Right renal cortex interstitium (tissue), 3 donors: ENCODE data around the gene ARHGAP21. TPM values are rescaled to one million over a fixed set of nuclear protein-coding genes. Genes with fewer than 3 reads are reported as not detected.
"Not testable (repeated sequence)": the region's sequence is repeated elsewhere in the genome, so short reads cannot be mapped to it uniquely, and the experiment has no call there.

Experiments
- DNase-seq, 3 donors: peaks; one replicate each; pipeline ENCODE4 v3.0.0-alpha.2; 2013; ENCODE audit warnings: low read depth in 3 of 3, low spot score in 2 of 3
- polyA plus RNA-seq, 3 donors: library from polyadenylated mRNA; unstranded; fragments of 120-200 nt; gene quantifications; one replicate each; pipeline ENCODE4 v1.2.1, GENCODE V29; 2013; ENCODE audit not compliant: insufficient read length in 3 of 3

ARHGAP21 gene
- polyA plus RNA-seq, 3 donors, result 78.6 to 91.4 (median 85.1) TPM

DNA sequence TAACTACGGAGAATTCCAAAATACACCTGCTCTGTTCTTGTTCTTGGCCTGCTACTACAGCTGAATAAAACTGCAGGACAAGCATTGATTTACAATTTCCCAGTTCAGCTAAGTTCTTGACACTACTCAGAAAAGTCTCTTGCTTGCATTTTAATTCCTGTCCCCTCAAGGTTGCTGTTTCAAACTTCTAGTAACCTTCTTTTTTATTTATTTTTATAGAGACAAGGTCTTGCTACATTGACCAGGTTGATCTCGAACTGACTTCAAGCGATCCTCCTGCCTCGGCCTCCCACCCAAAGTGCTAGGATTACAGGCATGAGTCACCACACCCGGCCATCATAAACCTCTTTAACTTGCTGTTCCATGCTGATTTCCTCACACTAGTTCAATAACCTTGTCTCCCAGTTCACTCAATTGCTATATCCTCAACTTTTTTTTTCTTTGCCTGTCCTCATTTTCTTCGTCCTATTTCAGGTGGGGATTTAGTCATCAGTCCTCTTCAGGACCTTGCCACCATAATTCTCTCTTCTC lies 79.9 kb downstream of the ARHGAP21 start:
- DNase-seq, result no peak

DNA sequence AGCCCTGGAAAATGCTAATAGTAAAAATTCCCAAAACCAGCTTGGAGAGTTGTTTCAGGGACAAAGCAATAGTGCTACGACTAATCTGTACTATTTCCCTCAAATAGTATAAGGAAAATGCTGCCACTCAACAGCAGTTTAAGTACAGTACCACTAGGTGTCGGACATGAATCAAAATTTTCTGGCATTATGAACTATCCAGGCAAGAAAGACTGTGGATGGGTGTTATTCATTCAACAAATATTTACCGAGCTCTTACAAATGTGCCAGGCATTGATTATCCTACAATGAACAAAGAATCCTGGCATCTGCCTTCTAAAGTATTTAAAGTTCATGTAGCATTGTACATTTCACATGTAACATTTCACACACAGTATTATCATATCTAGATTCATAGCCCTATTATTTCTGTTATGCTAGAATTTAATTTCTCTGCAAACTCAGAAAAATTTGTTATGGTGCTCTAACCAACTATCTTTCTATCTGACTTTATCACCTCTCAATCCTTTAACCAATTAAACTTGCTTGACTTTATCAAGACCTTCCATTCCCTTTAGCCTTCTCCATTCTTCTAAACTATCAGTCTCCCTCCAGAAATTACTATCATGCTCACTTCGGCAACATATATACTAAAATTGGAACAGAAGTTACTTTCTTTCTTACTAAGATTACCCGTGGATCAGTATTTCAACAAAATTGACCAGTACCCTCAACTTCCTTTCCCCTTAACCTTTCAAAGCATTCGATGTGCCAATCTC lies 80.6 kb downstream of the ARHGAP21 start:
- DNase-seq, result peak; percentile 21 to 30 (median 27)

GRCh38 chr10:24639124-24639523 lies 84.6 kb downstream of the ARHGAP21 start:
- no peak for DNase-seq

DNA sequence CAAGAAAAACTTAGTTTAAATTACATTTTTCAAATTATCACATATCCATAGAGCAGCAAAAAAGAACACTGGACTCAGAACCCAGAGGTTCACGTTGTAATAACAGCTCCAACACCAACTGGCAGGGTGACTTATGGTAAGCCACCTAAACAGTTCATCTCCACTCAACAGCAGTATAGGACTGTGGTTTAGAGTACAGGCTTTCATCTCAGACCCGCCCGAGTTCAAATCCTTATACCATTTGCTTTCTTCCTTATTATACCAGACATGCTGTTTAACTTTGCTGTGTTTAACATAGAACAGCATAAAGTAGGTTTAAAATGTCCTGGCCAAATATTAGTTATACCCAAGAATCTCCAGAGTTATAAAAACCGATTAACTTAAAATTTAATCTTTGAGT lies 97.9 kb downstream of the ARHGAP21 start:
- DNase-seq, result no peak

- DNase-seq, result no peak
Observed at GRCh38 chr10:24623383-24623782, 100.3 kb downstream of the ARHGAP21 start.

DNA sequence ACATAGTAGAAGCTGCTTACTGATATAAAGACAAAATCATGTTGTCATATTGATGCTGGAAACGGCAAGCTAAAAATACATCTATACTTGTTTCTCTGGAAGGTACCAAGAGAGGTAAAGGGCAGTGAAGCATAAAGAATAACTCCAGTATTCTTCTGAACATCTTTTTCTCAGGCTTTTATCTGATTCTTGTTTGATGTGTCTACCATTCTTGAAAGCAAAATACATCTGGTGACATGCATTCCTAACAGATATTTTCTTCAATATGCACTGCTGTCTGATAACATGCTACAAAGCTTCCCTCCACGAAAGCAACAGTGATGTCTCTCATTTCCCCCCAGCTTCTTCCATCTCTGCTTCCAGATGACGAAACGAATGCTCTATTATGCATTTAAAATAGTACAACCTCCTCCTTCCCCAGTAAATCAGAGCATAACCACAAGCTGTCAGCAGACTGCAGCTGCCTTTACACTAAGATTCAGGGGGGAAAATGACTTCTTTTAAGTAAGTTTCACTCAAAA lies 100.8 kb downstream of the ARHGAP21 start:
- no peak for DNase-seq

DNA sequence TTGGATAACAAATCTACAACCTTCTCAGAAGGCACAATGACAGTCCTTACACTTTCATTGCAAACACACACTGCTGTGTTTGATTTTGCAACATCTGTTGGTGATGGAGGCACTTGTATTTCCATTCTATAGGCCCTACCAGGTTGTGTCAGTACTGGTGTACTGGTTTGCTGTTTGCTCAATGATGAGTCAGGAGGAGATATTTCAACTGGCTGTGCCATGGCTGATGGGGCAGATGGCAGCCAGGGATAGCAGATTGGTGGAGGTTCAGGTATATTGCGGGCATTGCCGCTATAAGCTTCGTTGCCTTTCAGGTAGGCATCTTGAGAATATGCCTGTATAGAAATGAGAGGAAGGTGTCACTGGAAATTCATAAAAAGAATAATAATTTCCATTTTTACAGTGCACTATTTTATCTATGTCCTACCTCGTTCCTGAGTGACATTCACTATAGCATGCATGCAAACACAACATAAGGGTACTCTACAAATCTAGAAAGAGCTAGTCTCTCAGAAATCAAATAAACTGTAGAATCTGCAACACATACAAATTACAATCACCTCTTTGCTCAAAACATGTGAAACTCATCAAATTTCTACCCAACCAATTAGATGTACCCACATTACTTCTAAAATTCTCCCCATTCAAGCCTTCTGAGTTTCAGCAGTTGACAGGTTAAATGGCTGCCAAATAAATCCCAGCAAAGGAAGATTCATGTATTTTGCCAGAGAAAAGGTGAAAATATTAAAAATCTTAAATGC lies 102.5 kb downstream of the ARHGAP21 start:
- not testable (repeated sequence) for DNase-seq

DNA sequence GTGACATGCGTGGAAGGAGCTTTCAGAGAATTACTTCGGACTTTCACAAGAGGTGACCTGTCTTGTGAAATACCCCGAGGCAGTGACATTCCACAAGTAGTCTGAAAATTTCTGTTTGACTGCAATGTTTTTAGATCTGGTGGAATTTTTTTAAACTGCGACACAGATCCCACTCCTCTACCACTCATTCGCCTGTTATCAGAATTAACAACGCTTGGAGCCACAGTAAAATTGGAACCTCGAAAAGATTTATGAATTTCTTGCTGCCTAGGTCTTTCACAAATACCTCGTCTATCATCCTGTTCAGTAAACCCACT lies 103.7 kb downstream of the ARHGAP21 start:
- not testable (repeated sequence) for DNase-seq

- not testable (repeated sequence) for DNase-seq
Observed at GRCh38 chr10:24619291-24619993, 104.2 kb downstream of the ARHGAP21 start.

DNA sequence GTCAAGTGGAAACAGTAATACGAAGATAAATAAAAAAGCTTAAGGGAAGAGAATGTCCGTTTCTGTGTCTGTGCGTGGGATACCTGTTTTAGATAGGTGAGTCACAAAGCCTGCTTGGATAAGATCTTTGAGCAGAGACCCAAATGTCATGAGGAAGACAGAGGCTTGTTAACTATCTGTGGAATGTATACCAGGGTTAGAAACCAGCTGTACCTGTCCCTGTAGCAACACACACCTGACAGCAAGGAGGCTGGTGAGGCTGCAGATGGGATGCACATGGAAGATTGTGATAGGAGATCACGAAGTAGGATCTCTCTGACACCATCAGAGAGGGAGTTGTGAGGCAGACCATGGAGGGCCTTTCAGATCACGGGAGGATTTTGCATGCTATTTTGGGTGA lies 105.3 kb downstream of the ARHGAP21 start:
- DNase-seq, result no peak

GRCh38 chr10:24617771-24618396 lies 105.8 kb downstream of the ARHGAP21 start:
- DNase-seq, result no peak

DNA sequence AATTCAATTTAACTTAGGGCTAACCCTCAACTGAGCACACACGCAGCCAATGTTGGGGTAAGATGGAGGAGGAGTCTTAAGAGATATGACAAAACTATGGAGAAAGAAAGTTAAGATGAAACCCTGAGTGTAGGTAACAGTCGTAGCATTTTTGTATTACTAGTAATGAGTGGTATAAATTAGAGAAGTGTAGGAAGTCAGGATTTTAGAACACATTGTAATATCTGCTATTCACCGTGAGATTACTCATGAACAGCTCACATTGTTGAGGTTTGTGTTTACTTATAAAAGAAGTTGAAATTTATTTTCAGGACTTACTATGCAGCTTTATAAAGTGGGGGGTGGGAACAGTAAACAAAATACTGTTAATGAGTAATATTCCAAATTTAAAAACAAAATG lies 107.2 kb downstream of the ARHGAP21 start:
- no peak for DNase-seq

- DNase-seq, result no peak
Observed at GRCh38 chr10:24606021-24606420, 117.7 kb downstream of the ARHGAP21 start.

DNA sequence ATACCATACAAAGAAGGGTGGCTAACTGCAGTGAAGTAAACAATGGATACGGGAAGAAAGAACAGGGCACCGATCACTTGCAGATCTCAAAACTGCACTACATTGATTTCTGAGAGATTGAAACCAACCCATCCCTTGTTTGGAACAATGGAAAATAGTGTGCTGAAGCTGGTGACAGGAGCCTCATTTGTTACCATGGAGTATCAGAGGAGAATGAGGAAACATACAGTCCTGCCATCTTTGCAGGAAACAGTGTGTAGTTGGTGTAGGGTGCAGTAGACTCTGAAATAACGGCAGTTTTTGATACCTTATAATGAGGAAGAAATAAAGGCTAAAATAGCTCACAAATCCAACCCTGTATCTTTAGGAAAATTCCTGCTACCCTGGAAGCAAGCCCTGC lies 118.5 kb downstream of the ARHGAP21 start:
- DNase-seq, result no peak

DNA sequence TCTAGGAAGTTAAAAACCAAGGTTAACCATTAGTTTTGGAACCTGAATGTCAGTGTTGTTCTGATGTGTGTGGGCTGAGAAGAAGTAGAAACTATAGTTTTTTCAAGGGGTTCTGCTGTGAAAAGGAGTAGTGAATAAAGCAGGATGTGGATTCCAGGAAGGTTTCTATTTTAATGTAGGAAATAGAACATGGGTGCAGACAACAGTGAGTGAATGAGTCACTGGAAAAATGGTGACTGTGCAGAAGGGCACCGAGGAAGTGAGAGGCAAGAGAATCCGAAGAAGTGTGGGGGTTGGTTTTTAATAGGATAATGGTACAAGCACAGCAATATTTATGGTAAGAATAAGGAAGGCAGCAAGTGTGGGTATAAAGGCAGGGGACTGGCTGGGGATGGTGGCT lies 120.4 kb downstream of the ARHGAP21 start:
- no peak for DNase-seq

DNA sequence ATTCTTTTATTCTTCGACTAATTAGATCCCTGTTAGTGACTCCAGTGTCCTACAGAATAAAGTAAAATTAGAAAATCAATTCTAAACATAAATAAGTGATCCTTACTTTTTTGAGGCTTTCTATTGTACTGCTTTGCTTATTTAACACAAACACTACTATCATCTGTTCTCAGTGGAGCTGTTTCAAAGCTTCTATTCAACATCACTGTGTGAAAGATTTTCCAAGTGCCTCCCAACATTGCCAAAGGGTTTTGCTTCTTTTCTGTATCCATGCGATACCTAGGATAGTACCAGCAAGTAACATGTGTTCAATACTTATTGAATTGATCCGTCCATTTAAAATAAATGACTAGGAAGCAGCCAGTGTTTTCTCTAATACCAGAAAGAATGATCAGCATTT lies 125.7 kb downstream of the ARHGAP21 start:
- DNase-seq, result no peak

GRCh38 chr10:24597426-24597825 lies 126.3 kb downstream of the ARHGAP21 start:
- DNase-seq, result no peak

DNA sequence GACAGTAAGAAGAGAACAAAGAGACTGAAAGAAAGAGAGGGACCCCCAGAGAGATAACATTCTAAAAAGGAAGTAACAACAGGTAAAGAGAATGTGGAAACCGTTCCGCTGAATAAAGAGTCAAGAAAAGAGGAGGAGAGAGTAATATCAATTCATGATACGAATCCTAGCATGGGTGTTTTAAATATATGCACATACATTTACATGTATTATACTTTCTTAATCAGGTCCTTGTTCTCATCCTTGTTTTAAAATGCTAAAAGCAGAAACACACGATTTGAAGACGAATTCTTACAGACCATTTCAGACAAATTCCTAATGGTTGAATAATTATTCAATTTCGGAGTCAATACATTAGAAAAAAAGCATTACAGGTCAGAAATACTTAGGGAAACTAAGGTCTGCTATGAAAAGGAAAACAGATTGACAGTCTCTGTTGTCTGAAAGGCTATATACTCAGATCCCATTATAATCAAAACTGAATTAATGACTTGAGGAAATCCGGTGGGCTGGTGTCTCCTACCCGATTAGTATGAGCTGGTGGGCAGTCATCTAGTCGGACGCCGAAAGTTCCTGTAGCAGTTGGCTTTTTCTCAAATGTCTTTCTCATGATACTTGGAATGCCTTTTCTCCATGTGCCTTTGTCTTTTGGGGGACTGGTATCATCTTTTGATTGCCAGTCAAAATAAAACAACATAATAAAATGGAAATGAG lies 127.3 kb downstream of the ARHGAP21 start:
- no peak for DNase-seq

GRCh38 chr10:24590697-24591457 lies 132.8 kb downstream of the ARHGAP21 start:
- DNase-seq, result no peak
